SU-DHL-6 (cell line): ENCODE data around the gene GRAMD1B.

ENCODE experiments used
- H2AFZ ChIP-seq: fragments of 200-600 bp; sonication (generic); 2 replicates; pipeline ENCODE4 v1.6.1; 2014; ENCODE audit warnings: low read depth, mild to moderate bottlenecking, moderate library complexity, mixed read lengths, antibody characterized with exemption, low read length; ENCODE audit not compliant: severe bottlenecking
- H3F3A ChIP-seq: fragments of 200-600 bp; shearing (Covaris generic); 2 replicates; pipeline ENCODE4 v1.6.0; 2016; ENCODE audit warnings: antibody characterized with exemption, mild to moderate bottlenecking; ENCODE audit not compliant: insufficient read depth
- H3K27ac ChIP-seq: fragments of 200-600 bp; sonication (generic); 2 replicates; pipeline ENCODE4 v1.5.1; 2016; ENCODE audit warnings: low read depth, mild to moderate bottlenecking, low read length, moderate library complexity, mixed read lengths
- H3K27me3 ChIP-seq: fragments of 200-600 bp; sonication (generic), shearing (Covaris generic); 2 replicates; pipeline ENCODE4 v1.6.0; 2014; ENCODE audit warnings: mild to moderate bottlenecking, low read length
- H3K36me3 ChIP-seq: fragments of 200-600 bp; sonication (generic); 2 replicates; pipeline ENCODE4 v1.6.1; 2014; ENCODE audit warnings: mild to moderate bottlenecking, low read length, mixed read lengths
- H3K4me2 ChIP-seq: fragments of 300-600, 200-600 bp; shearing (Covaris generic), sonication (generic); 2 replicates; pipeline ENCODE4 v1.6.0; 2014; ENCODE audit warnings: low read length, low read depth, mild to moderate bottlenecking; ENCODE audit not compliant: poor library complexity, severe bottlenecking
- H3K4me3 ChIP-seq: fragments of 200-600 bp; sonication (generic); 2 replicates; pipeline ENCODE4 v1.5.1; 2014; ENCODE audit warnings: antibody characterized with exemption, low read length, mild to moderate bottlenecking, mixed read lengths; ENCODE audit not compliant: insufficient read depth, poor library complexity, severe bottlenecking
- H3K79me2 ChIP-seq: fragments of 200-600 bp; sonication (generic); 2 replicates; pipeline ENCODE4 v1.6.1; 2014; ENCODE audit warnings: mild to moderate bottlenecking, low read length, moderate library complexity; ENCODE audit not compliant: insufficient read depth
- H3K9ac ChIP-seq: fragments of 200-600 bp; sonication (generic); 2 replicates; pipeline ENCODE4 v1.7.0; 2014; ENCODE audit warnings: mild to moderate bottlenecking, low read length
- H3K9me2 ChIP-seq: fragments of 200-600 bp; sonication (generic); replicated peaks from 2 replicates; pipeline ENCODE4 v1.6.1; 2014; ENCODE audit warnings: low read length; ENCODE audit not compliant: insufficient read depth
- H3K9me3 ChIP-seq: fragments of 200-600 bp; sonication (generic); 2 replicates; pipeline ENCODE4 v1.6.1; 2014; ENCODE audit warnings: low read length, mixed read lengths; ENCODE audit not compliant: insufficient read depth
- H4K20me1 ChIP-seq: fragments of 200-600 bp; sonication (generic); 2 replicates; pipeline ENCODE4 v1.6.1; 2014; ENCODE audit warnings: low read depth, mild to moderate bottlenecking, antibody characterized with exemption, low read length, moderate library complexity, mixed read lengths
- EZH2phosphoT487 ChIP-seq: fragments of 200-600 bp; sonication (generic), shearing (Covaris generic); conservative IDR thresholded peaks from 2 replicates; pipeline ENCODE4 v1.6.1; 2018; ENCODE audit warnings: mild to moderate bottlenecking, antibody characterized with exemption, low read length, moderate library complexity, mixed read lengths
- TF ChIP-seq, protein P1 (sequence below): fragments of 200-600 bp; sonication (generic); IDR thresholded peaks from one replicate; pipeline ENCODE4 v1.5.1; 2017; ENCODE audit warnings: antibody characterized with exemption, mild to moderate bottlenecking, low read length, moderate library complexity; ENCODE audit not compliant: insufficient read depth, poor library complexity, severe bottlenecking

GRAMD1B gene

DNA sequence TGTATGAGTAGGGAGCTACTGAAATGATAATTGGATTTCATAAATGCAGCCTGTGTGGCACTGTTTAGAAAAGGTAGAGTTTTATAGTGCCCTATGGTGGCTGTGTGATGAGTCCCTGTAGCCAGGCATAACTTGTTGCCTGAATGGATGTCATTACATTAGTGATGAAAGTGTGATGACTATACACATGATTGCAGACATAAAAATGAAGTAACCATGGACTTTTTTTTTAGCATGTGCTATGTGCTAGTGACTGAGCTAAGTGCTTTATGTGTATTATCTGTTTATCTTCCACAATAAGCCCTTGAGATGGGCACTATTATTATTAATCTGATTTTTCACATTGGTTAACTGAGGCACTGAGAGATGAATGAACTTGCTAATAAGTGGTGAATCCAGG lies 13.5 kb upstream of the GRAMD1B start:
- Histone ChIP-seq H3K9ac (no peak overlapping the region), H3K4me2 (no peak overlapping the region), H4K20me1 (no peaks in the 10 kb centered on the region), H3K9me2 (no peaks in the 10 kb centered on the region), H3K4me3 (no peak overlapping the region), H3K79me2 (no peaks in the 10 kb centered on the region), H3K9me3 (no peaks in the 10 kb centered on the region), H3K27me3 (no peaks in the 10 kb centered on the region), H2AFZ (no peak overlapping the region), H3K27ac (no peak overlapping the region), H3F3A (no peaks in the 10 kb centered on the region), H3K36me3 (no peaks in the 10 kb centered on the region)
- TF ChIP-seq, protein P1, sequence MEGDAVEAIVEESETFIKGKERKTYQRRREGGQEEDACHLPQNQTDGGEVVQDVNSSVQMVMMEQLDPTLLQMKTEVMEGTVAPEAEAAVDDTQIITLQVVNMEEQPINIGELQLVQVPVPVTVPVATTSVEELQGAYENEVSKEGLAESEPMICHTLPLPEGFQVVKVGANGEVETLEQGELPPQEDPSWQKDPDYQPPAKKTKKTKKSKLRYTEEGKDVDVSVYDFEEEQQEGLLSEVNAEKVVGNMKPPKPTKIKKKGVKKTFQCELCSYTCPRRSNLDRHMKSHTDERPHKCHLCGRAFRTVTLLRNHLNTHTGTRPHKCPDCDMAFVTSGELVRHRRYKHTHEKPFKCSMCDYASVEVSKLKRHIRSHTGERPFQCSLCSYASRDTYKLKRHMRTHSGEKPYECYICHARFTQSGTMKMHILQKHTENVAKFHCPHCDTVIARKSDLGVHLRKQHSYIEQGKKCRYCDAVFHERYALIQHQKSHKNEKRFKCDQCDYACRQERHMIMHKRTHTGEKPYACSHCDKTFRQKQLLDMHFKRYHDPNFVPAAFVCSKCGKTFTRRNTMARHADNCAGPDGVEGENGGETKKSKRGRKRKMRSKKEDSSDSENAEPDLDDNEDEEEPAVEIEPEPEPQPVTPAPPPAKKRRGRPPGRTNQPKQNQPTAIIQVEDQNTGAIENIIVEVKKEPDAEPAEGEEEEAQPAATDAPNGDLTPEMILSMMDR: no peak
- TF ChIP-seq EZH2phosphoT487: no peak

DNA sequence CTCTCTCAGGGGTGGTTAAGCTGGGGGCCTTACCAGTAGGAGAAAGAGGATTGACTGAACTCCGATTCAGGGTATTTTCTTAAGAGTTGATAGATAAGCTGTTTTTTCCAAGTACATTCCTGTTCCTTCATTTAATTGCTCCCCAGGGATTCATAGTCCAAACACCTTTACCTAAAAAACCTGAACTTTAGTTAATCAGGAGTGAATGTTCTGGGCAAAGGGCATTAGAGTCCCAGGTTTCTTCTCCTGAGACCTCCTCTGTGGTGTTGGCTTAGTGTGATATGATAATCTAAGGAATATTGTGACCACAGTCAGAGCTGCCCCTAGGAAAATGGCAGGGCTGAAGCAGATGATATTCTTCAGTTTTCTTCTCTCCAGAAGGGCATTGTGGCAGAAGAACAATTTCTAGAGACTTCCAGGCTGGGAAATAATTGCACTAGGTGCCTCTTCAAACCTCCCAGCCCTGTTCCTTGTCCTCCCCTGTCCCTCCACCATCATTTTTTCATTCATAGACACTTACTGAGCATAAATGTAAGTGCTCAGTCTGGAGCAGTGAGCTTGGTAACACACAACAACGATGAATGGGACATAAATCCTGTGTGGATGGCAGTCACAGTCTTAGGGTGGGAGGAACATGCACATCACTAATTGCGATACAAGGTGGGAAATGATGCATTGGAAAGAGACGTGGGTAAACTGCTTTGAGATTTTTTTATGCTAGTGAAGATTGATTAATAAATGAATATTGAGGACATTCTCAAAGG lies 11.5 kb upstream of the GRAMD1B start:
- Histone ChIP-seq H3K4me3 (no peak overlapping the region), H4K20me1 (no peaks in the 10 kb centered on the region), H3K79me2 (no peaks in the 10 kb centered on the region), H2AFZ (no peak overlapping the region), H3K9me2 (no peaks in the 10 kb centered on the region), H3K9ac (no peak overlapping the region), H3K27ac (no peak overlapping the region), H3K36me3 (no peaks in the 10 kb centered on the region), H3F3A (no peaks in the 10 kb centered on the region), H3K27me3 (no peaks in the 10 kb centered on the region), H3K9me3 (no peaks in the 10 kb centered on the region), H3K4me2 (no peak overlapping the region)
- TF ChIP-seq, protein P1: no peak
- TF ChIP-seq EZH2phosphoT487: no peak

DNA sequence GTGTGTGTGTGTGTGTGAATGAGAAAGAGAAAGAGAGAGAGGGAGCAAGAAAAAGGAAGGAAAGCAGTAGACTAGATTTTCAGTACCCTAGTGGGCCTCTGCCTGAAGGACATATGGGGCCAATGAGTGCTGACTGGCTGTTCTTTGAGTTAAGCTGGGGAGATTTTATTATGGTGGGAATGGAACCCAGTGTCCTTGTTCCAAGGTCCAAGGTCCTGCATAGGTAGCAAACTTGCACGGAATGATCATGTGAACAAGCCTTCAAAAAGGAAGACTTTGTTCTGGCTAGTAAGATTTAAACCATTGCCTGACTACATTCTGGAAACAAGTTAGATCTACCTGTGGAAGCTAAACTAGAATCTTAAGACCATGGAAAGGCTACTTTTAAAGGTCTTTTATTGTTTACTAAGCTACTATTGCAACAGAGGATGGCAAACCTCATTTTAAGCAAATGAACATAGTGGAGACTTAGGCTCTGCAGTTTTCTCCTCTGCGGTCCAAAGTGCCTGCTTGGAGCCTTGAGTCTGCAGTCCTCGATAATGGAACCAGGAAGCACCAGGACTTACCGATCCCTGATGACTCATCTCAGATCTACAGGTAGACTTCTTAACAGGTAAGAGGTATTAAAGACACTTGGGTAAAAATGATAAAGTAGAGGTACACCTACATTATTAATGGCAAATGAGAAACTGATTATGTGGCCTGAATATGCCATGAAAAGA lies 10.2 kb upstream of the GRAMD1B start:
- Histone ChIP-seq H3K27me3 (no peaks in the 10 kb centered on the region), H3K27ac (no peak overlapping the region), H3K79me2 (no peaks in the 10 kb centered on the region), H3K9me2 (no peaks in the 10 kb centered on the region), H3K9me3 (no peaks in the 10 kb centered on the region), H3F3A (no peaks in the 10 kb centered on the region), H3K4me2 (no peak overlapping the region), H3K36me3 (no peaks in the 10 kb centered on the region), H3K9ac (no peak overlapping the region), H2AFZ (no peak overlapping the region), H4K20me1 (no peaks in the 10 kb centered on the region), H3K4me3 (no peak overlapping the region)
- TF ChIP-seq EZH2phosphoT487: no peak
- TF ChIP-seq, protein P1: no peak
